HG03342 (cell line): ENCODE data around the gene DDX25.
"Not testable (repeated sequence)": the region's sequence is repeated elsewhere in the genome, so short reads cannot be mapped to it uniquely, and the experiment has no call there.

Experiments used
- ATAC-seq: cut with Tn5 transposase; IDR thresholded peaks from one replicate; pipeline ENCODE4 v1.9.1; 2021; ENCODE audit warnings: mild to moderate bottlenecking, moderate library complexity; ENCODE audit not compliant: unreplicated experiment

Gene DDX25

DNA sequence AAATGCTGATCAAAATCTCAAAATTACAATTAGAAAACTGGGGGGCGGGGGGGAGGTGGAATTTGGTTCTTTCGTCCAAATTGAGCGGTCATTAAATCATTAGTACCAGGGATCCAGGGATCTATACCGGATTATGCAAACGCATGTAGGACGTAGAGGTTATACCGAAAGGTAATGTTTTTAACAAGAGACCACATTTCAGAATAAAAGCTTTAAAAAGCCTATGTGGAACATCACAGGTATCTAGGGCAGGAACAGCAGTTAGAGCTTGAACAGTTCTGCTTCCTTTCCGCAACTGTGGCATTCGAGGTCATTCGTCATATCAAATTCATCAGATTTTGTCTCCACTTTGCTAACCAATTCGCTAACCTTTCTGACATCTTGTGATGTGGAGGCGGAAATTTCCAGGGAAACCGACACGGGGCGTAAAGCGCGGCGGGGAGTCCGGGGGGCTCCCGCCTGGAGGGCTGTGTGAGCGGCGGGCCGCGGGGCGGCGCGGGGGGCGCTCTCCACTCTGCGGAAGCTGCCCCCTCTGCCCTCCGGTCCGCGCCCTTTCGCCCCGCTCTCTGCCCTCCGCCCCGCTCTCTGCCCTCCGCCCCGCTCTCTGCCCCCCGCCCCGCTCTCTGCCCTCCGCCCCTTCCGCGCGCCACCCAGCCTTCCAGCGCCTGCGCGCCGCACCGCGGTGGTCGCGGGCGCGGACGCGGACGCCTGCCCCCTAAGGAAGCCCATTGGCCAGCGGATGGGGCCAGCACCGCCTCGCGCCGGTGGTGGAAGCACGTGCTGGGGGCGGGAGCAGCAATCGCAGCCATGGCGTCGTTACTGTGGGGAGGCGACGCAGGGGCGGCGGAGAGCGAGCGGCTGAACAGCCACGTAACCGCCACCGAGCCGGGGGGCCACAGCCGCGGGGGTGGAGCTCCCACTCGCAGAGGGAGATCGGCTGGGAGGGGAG, at the start of gene DDX25:
Gene DDX25, plus strand, starts transcription at position 798 of the 949 bp plus-strand sequence. Its CDS starts 10 bp downstream, at position 808.
- no peak for ATAC-seq

- ATAC-seq, result not testable (repeated sequence)
Observed at GRCh38 chr11:125857670-125858069, 46.6 kb upstream of the DDX25 start.

DNA sequence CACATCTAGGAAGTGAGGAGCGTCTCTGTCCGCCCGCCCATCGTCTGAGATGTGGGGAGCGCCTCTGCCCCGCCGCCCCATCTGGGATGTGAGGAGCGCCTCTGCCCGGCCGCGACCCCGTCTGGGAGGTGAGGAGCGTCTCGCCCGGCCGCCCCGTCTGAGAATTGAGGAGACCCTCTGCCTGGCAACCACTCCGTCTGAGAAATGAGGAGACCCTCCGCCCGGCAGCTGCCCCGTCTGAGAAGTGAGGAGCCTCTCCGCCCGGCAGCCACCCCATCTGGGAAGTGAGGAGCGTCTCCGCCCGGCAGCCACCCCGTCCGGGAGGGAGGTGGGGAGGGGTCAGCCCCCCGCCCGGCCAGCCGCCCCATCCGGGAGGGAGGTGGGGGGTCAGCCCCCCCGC, 41.5 kb upstream of the DDX25 start:
- ATAC-seq, result not testable (repeated sequence)

GRCh38 chr11:125865354-125865753, 39.0 kb upstream of the DDX25 start:
- ATAC-seq, result not testable (repeated sequence)

DNA sequence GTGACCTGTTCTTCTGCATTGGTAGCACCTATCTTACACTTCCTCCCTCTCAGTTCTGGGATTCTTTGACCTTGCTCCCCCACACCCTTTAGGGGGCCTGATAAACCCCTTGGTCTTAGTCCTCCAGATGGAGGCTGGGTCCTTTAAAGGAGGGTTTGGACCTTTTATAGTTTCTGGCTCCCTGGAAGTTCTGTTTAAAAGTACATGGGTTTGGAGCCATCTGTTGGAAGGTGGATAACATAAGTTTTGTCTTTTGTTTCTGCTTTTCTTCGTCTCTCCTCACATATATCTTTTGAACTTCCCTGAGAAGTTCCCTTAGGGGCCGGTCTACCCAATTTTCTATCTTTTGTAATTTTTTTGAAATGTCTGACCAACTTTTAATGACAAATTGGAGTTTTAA, 34.8 kb upstream of the DDX25 start:
- no peak for ATAC-seq

- no peak for ATAC-seq
Observed at GRCh38 chr11:125871391-125872137, 32.7 kb upstream of the DDX25 start.

DNA sequence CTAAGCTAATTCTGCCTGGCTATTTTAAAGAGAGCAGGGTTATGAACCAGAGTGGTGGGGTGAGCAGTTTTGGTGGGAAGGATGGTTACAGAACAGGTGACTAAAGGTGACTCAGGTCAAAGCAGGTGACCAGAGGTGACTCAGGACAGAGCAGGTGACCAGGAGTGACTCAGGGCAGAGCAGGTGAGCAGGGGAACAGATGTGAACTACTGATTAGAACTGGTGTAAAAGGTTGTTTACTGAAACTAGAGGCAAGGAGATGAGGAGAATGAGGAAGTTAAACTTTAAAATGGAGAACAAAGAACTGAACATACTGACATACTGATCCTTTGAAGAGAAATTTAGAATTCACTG, 32.2 kb upstream of the DDX25 start:
- ATAC-seq, result no peak

DNA sequence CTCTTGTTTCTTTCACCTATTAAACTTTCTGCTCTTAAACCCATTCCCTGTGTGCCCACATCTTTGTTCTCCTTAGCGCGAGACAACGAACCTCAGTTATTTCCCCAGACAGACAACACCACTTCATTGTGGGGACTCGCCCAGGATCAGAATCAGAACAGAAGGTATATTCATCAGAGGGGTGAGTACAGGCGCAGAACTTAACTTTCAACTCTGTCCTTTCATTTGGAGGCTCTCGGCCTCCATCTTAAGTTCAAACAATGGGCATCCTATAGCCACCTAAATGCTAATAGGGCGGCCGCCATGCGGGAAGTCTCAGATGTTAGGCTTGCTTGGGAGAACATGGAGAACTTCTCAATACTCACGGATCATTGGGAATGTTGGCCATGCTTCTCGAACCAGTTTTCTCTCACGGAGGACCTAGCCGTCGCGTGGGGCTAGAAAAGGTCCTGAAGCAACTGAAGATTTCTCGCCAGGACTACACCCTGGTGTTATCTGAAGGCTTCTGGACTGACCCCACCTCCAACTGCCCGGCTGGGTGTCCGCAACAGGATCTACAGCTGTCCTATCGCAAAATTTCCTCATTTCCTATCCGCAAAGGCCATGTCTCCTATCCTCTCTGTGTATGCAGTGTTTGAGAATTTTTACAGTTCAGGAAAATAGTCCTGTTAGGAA, 30.3 kb upstream of the DDX25 start:
- ATAC-seq, result no peak

GRCh38 chr11:125874556-125875124, 29.7 kb upstream of the DDX25 start:
- peak; percentile 78 for ATAC-seq

- no peak for ATAC-seq
Observed at GRCh38 chr11:125881291-125881690, 23.0 kb upstream of the DDX25 start.

DNA sequence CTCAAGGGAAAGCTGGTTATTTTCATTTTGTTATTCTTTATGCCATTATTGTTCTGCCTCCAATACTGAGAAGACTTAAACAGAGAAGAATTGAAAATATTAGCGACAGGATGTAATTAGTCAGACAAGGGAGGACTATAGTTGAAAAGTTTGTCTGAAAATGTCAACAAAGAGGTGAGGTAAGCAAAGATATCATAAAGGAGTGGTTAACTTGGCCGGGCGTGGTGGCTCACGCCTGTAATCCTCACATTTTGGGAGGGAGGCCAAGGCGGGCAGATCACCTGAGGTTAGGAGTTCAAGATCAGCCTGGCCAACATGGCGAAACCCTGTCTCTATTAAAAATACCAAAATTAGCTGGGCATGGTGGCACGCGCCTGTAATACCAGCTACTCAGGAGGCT, 20.9 kb upstream of the DDX25 start:
- ATAC-seq, result no peak

DNA sequence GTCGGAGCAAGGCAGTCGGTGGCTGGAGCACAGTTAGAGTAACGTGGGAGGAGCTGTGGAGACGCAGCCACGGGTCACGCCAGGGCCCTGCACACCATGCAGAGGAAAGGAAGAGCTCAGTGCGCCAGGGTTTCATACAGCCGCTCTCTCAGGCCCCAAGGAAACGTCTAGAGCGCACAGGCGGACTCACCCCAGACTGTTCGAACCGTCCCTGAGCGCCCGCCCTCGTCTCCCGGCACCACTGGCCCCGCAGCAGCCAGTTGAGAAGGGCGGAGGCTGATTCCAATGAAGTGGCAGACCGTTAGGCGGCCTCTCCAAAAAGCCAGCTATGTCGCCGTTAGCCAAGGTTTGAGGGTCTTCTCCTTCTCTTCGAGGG, 17.3 kb upstream of the DDX25 start:
- peak; percentile 27 for ATAC-seq

DNA sequence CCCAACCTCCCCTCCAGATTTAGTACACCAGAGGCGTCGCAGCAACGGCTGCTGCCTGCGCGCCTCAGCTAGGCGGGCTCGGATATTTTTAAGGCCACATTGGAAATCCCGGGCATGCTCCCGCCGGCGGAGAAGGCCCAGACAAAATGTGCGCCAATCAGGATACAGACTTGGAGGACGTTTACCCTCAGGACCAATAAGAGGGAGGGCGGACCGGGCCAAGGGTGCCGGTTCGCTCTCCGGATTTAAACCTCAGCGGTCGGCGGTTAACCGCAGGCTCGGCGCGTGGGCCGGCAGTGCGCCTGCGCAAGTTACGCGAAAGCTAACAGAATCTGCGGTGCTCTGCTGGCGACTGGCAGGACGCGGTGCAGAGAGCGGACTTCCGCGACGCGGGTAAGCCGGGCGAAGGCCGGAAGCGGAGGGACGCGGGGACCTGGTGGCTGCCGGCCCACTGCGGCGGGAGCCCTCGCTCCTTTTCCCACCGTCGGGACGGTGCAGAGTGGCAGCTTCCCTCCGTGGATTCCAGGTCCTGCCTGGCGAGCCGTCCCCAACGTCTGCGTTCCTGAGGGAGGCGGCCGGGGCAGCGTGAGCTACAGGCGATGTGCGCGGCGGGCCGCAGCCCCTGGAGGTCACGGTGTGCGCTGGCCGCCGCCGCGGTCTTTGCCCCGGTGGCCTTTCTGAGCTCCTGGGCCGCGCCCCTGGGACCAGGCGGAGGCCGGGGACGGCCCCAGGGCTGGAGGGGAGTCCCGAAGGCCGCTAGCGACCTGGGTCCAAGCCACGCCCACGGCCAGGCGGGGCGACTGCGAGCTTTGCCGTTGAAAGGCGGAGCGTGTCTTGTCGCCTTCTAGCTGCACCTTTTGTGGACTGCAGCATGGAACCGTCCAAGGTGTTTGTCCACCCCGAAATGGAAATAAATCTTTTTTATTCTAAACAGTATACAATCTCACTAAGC, 16.7 kb upstream of the DDX25 start, which contains the start of gene HYLS1:
Gene HYLS1, plus strand, starts transcription at position 296 of the 952 bp plus-strand sequence. CDS start 11,701 bp downstream, outside the sequence.
- peak; percentile 88 for ATAC-seq

- no peak for ATAC-seq
Observed at GRCh38 chr11:125890447-125891100, 13.7 kb upstream of the DDX25 start.

- no peak for ATAC-seq
Observed at GRCh38 chr11:125892071-125892470, 12.2 kb upstream of the DDX25 start.

DNA sequence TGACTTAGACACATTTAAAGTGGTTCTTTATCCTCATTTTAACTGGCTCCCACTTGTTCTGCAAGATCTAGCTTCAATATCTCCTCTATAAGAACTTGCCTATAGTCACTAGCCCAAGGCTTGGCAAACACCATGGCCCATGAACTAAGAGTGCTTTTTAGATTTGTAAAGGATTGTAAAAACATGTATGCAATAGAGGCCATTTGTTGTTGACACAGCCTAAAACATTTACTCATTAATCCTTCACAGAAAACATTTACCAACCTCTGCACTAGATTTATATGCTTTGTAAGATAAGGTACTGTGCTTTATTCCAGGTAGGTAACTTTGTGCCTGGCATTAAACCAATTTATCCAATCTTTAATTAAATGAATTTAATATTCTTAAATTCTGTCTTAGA, 11.3 kb upstream of the DDX25 start:
- ATAC-seq, result no peak

DNA sequence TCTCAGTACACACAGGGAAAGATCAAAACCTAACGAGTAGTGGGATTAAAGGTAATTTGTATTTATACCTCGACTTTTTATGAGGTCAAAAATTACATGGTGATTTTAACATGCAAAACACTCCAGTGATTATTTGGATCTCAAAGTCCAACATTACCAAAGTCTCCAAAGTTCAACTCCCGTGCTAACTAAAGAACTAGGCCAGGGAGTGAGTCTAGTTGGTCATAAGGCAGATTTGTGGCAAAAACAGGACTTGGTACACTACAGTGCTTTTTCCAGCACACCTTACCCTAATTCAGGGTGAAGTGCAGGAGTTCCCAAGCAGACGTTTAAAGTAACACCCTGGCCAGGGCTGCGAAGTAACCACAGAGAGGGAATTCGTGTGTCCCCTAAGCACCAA, 2.4 kb upstream of the DDX25 start:
- ATAC-seq, result no peak

DNA sequence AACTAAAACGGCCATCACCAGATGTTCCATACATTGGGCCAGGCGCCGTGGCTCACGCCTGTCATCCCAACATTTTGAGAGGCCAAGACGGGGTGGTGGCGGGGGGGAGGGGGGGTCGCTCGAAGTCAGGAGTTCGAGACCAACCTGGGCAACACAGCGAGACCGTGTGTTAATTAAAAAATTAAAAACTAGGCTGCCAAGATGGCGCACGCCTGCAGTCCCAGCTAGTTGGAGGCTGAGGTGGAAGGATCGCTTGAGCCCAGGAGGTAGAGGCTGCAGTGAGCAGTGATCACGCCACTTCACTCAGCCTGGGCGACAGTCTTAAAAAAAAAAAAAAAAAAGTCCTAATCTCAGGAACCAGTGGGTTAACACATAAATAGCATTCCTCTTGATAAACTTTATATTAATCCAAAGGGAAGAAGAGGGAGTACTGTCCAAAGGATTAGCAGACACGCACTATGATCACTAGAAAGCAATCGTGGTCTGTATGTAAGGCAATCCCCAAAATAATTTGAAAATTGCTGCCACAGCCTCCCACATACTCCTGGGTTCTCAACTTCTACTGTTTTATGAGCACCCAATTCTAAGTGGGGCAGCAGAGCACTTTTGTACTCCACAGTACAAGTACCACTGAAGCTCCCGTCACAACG, 1.9 kb upstream of the DDX25 start:
- no peak for ATAC-seq
